Fibroblast of the aortic adventitia (primary cell): ENCODE measurements around the gene QSOX1. TPM values are rescaled to one million over a fixed set of nuclear protein-coding genes. Genes with fewer than 3 reads are reported as not detected.
A peak's percentile ranks its signal among the peaks of the same experiment; 100 is the strongest.

Experiments
- DNase-seq: peaks from one replicate; pipeline ENCODE4 v3.0.0-alpha.2; 2010; ENCODE audit warnings: low read depth
- H3K4me3 ChIP-seq: 2 replicates; pipeline ENCODE4 v1.5.1; 2011; ENCODE audit warnings: low read depth, mild to moderate bottlenecking, control low read depth, low read length, moderate library complexity
- total RNA-seq: library from RNA; depleted of rRNA; stranded (reverse); fragments of >200 nt; gene quantifications from 2 replicates; pipeline ENCODE4 v1.2.3, GENCODE V29; 2012; ENCODE audit warnings: low replicate concordance
- TF ChIP-seq, protein P1 (sequence below): IDR thresholded peaks from 2 replicates; pipeline ENCODE4 v1.5.1; 2011; ENCODE audit warnings: mild to moderate bottlenecking, low read length, control low read depth, inconsistent platforms; ENCODE audit not compliant: insufficient read depth

The QSOX1 gene
- total RNA-seq, 1 donor, result 261 TPM

DNA sequence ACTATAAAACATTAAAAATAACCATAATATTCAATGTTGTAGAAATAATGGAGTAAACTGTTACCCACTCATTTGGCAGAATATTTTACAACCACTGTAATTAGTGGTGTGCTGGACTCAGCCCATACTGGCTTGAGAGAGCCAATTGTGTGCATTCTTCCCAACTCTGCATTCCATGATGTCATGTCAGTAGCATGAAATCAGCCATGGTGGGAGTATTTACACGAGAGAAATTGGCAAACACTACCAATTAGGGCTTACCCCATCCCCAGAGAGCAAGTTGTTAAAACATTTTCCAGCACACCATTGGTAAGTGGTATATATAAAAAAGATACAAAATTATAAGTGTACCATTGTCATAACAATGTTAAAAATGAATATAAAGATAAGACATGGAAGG, 19.1 kb upstream of the QSOX1 start:
- DNase-seq, result peak; percentile 11
- TF ChIP-seq, protein P1, sequence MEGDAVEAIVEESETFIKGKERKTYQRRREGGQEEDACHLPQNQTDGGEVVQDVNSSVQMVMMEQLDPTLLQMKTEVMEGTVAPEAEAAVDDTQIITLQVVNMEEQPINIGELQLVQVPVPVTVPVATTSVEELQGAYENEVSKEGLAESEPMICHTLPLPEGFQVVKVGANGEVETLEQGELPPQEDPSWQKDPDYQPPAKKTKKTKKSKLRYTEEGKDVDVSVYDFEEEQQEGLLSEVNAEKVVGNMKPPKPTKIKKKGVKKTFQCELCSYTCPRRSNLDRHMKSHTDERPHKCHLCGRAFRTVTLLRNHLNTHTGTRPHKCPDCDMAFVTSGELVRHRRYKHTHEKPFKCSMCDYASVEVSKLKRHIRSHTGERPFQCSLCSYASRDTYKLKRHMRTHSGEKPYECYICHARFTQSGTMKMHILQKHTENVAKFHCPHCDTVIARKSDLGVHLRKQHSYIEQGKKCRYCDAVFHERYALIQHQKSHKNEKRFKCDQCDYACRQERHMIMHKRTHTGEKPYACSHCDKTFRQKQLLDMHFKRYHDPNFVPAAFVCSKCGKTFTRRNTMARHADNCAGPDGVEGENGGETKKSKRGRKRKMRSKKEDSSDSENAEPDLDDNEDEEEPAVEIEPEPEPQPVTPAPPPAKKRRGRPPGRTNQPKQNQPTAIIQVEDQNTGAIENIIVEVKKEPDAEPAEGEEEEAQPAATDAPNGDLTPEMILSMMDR, result no peak
- H3K4me3 ChIP-seq, result no peak overlapping the region

GRCh38 chr1:180136331-180136967, 18.2 kb upstream of the QSOX1 start:
- TF ChIP-seq, protein P1, result no peak
- H3K4me3 ChIP-seq, result no peak overlapping the region
- peak; percentile 23 for DNase-seq

DNA sequence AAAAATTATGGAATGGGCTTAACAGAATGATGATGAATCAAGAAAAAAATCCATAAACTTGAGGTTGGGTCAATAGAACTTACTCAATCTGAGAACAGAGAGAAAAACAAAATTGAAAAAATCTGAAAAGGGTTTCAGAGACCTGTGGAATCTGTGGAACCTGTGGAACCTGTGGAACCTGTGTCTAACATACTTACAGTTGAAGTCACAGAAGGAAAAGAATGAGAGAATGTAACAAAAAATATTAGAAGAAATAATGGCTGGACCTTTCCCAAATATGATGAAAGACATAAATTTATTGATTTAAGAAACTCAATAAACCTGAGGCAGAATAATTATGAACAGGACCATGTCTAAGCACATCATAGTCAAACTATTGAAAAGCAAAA, 17.7 kb upstream of the QSOX1 start:
- TF ChIP-seq, protein P1, result no peak
- DNase-seq, result no peak
- no peak overlapping the region for H3K4me3 ChIP-seq

DNA sequence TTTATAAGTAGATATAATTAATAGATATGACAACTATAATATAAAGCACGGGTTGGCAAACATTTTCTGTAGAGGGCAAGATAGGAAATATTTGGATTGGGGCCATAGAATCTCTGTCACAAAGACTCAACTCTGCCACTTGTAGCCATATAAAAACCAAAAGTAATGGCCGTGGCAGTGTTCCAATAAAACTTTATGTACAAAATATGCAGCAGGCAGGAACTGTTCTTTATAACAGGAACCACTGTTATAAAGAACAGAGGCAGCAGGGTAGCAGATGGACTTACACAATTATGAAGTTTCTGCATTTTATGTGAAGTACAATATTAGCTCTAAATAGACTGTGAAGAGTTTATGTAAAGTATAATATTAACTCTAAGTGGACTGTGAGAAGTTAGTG, 16.9 kb upstream of the QSOX1 start:
- no peak for DNase-seq
- TF ChIP-seq, protein P1, result no peak
- no peak overlapping the region for H3K4me3 ChIP-seq

DNA sequence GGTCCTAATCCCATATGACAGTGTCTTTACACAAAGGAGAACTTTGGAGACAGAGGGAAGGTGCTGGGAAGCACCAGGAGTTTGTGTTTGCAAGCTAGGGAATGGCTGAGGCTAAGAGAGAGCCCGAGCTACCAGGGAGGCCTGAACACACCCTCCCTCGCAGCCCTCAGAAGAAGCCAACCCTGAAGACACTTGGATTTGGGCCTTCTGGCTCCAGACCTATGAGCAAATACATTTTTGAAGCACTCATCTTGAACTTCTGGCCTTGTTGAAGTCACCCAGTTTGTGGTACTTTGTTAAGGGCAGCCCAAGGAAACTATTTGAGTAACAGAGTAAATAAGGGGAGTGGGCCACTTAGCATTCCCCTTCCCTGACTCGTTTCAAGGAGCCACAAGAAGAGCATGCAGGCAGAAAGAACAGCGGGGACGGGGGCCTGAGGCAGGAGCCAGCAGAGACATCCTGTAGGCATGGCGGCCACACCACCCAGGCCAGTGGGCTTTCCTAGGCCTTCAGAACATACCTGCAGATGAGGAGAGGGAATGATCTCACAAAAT, 13.2 kb upstream of the QSOX1 start:
- DNase-seq, result no peak
- TF ChIP-seq, protein P1, result no peak
- no peak overlapping the region for H3K4me3 ChIP-seq

GRCh38 chr1:180143359-180143758, 11.3 kb upstream of the QSOX1 start:
- TF ChIP-seq, protein P1, result no peak
- no peak overlapping the region for H3K4me3 ChIP-seq
- no peak for DNase-seq

DNA sequence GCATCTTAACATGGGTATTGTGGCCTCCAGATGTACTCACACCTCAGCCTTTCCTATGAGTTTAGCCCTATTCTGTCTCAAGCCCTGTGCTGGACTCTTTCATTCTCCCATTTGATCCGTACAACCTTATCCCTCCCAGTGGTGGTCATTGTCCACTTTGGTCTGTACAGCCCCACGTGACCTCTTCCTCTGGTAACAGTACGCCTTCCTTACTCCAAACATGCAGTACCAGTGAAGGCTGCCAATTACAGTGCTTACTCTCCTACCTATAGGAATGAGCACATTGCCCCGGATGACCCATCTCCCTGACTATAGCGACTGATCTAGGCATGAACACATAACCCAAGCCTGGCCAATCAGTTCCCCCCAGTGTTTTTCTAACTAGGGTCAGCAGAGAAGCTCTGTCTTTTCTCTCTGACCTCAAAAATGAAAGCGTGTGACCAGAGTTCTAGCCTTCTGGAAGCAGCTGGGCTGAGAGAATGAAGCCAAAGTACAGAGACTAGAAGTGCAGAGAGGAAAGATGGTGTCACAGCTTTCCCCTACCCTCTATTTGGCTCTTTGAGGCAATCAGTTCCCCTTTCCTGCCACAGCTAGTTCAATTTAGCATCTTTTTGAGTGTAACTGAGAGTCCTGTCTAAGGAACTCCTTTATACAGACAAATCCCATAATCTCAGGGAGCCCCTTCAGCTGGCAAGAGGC, 9.9 kb upstream of the QSOX1 start:
- TF ChIP-seq, protein P1, result no peak
- H3K4me3 ChIP-seq, result no peak overlapping the region
- DNase-seq, result no peak
